Measurements from ENCODE around the gene SMTN. TPM values are rescaled to one million over a fixed set of nuclear protein-coding genes. Genes with fewer than 3 reads are reported as not detected.
A peak's percentile ranks its signal among the peaks of the same experiment; 100 is the strongest.
"Not testable (repeated sequence)": the region's sequence is repeated elsewhere in the genome, so short reads cannot be mapped to it uniquely, and the experiment has no call there.

The SMTN gene
- total RNA-seq, 2 experiments from 2014 or later = 19.2 to 19.8 TPM

DNA sequence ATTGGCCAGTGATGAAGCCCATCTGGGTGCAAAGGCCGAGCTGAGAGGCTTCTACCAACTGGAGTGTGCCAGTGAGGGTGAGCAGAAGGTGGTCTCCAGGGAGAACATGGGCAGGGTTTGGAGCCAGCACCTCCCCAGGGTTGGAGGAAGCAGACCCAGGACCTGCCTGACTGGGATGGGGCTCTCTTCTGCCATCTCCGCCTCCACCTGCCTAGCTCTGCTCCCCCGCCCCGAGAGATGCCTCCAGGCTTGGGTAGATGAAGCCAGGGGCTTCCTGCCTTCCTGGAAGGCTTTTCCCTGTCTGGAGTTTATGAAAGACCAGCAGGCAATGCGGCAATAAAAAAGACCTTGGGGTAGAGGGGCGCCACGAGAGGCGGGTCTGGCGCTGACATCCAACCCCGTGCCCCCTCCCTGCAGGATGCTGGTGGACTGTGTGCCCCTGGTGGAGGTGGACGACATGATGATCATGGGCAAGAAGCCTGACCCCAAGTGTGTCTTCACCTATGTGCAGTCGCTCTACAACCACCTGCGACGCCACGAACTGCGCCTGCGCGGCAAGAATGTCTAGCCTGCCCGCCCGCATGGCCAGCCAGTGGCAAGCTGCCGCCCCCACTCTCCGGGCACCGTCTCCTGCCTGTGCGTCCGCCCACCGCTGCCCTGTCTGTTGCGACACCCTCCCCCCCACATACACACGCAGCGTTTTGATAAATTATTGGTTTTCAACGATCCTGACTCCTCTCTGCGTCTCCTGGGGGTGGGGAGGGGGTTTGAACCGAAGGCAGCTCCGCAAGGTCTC lies 23.0 kb downstream of the SMTN start:
- DNase-seq = no peak
- no peaks in the 10 kb centered on the region for H3K36me3 Mint-ChIP-seq
- H3K4me3 Mint-ChIP-seq = no peak overlapping the region
- H3K4me1 Mint-ChIP-seq = peaks cover 15% of the 10 kb centered on the region
- H3K27ac Mint-ChIP-seq = no peak overlapping the region
- no peaks in the 10 kb centered on the region for H3K9me3 Mint-ChIP-seq
- no peaks in the 10 kb centered on the region for H3K27me3 Mint-ChIP-seq

DNA sequence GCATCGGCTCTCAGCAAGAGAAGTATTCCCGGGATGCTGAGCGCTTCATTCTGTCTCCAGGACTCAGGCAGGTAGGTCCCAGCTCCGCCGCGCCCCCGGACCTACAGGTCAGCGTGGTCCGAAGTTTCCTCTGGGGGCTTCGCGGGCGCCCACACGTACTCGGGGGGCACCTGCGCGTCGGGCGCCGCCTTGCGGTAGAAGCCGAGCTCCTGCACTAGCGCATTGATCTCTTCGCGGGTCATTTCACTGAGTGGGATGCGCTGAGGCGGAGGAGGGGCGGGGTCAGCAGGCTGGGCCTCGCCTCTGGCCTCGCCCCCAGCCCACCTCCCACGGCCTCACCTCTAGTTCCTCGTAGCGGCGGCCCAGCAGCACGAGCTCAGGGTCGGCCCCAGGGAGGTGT lies 23.8 kb downstream of the SMTN start:
- Mint-ChIP-seq H3K27ac (no peak overlapping the region), H3K9me3 (no peaks in the 10 kb centered on the region), H3K27me3 (no peaks in the 10 kb centered on the region), H3K36me3 (no peaks in the 10 kb centered on the region), H3K4me1 (peaks cover 15% of the 10 kb centered on the region), H3K4me3 (no peak overlapping the region)
- DNase-seq = no peak

DNA sequence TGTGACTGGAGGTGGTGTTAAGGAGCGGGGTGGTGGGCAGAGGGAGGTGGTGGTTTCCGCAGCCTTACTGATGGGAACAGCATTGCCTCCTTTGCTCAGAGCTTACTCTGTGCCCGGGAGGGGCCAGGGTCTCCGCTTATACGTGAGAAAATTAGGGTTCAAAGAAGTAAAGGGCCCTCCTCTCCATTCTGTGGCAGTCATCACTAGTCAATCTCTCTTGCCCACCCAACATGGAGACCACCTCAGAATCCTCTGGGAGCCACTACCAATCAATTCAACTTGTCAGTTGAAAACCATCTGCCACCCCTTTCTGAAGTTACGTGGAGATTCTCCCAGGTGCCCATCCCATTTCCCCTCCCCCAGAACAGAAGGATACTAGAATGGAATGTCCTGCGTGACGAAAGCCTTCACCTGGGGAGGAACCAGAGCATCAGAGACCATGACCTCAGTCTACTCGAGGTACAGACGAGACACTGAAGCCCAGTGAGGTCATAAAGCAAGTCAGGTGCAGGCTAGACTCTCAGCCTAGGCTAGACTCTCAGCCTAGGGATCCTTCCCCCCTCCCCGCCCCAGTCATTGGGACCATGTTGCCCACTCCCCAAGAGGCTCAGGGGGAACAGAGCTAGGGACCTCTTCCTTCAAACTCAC lies 24.3 kb downstream of the SMTN start:
- no peak for DNase-seq
- Mint-ChIP-seq H3K4me1 (peaks cover 15% of the 10 kb centered on the region), H3K4me3 (no peak overlapping the region), H3K36me3 (no peaks in the 10 kb centered on the region), H3K27me3 (no peaks in the 10 kb centered on the region), H3K9me3 (no peaks in the 10 kb centered on the region), H3K27ac (no peak overlapping the region)

DNA sequence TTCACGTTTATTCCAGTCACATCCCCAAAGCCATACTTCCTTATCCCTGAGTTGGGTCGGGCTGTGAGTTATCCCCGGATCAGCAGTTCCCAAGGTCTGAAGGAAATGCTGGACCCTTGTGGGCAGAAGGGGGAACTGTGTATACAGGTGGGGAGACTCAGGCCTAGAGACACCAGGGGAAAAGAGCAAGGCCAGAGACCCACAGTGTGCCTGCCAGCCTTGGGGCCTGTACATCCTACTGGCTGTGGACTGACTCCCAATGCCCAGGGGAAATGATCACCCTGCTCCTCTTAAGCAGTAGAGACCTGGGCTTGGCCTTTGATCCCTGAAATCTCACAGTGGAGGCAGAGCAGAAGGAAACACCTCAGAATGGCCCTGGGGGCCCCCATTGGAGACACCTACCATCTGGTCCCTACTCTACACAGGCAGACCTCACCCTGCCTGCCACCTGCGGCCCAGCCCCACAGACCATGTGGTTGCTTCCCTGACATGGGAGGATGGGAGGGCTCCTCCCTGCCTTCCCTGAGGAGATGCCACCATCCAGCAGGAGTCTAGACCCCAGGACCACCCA lies 25.0 kb downstream of the SMTN start:
- peaks cover 15% of the 10 kb centered on the region for H3K4me1 Mint-ChIP-seq
- no peak overlapping the region for H3K27ac Mint-ChIP-seq
- no peaks in the 10 kb centered on the region for H3K27me3 Mint-ChIP-seq
- no peak overlapping the region for H3K4me3 Mint-ChIP-seq
- H3K9me3 Mint-ChIP-seq = no peaks in the 10 kb centered on the region
- H3K36me3 Mint-ChIP-seq = no peaks in the 10 kb centered on the region
- DNase-seq = no peak

DNA sequence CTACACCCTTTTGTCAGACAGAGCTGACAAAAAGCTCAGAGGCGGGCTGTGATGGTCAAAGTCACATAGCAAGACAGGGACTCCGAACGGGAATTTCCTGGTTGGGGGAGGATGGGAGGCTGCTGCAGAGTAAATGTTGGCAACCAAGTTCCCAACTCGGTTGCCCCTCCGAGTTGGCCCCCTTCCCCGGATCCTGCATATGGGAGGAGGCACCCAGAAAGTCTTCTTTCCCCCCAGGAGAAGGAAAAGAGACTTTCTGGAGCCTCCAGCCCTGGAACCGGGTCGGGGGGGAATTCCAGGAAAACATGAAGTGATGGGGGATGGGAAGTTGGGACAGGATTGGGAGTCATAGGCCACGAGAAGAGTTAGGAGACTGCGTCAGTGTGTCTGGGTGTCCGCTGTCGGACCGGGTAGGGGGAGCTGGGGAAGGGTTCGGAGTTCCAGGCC lies 25.6 kb downstream of the SMTN start:
- Mint-ChIP-seq H3K4me3 (peak overlapping the region; percentile 84), H3K9me3 (no peaks in the 10 kb centered on the region), H3K27ac (no peak overlapping the region), H3K27me3 (no peaks in the 10 kb centered on the region), H3K36me3 (no peaks in the 10 kb centered on the region), H3K4me1 (peaks cover 15% of the 10 kb centered on the region)
- DNase-seq = no peak

DNA sequence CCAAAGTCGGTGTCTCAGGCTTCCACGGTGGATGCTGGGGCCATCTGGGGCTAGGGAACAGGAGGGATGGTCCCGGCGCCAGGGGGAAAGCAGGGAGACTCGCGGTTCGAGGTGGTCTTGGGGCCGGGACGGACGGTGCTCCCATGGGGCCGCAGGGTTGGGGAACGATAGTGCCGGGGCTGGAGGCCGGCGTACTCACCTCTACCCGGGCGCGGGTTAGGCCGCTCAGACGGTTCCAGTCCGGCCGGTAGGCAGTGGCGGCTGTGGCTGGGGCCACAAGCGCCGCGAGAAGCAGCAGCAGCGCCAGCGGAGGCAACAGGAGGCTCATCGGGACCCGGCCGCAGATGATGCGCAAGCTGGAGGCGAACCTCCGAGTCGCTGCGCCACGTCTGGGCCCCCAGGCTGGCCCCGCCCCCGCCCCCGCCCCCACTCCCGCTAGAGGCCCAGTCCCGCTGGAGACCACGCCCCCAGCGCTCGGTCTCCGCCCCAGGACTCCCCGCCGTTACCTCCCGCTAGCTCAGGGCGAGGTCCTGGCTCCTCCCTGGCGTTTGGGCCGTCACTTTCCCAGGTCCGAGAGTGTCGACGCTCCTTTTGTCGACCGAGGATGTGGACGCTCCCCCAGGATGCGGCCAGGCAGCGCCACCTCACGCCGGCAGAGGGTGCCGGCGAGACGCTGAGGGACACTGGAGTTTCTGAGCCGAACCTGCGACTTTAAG lies 26.2 kb downstream of the SMTN start, which contains the start of gene SELENOM:
SELENOM (minus strand) TSS at position 391 of the 716 bp plus-strand sequence; CDS start at position 328, 63 bp downstream.
- H3K4me3 Mint-ChIP-seq = peak within 1 kb of the TSS; percentile 84

DNA sequence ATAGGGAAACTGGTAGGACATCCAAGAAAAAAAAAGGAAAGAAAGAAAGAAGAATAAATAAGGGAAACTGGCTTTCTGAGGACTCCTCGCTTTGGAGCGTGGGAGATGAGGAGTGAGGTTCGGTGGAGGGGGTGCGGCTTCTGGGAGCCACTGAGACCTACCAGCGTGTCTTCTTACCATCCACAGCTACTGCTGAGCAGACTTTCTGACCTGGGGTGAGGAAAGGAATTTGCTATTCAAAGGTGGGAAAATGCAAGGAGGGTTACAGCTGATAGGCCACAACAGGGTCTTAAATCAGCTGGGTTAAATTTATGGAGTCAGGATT lies 26.7 kb downstream of the SMTN start:
- H3K27ac Mint-ChIP-seq = peak overlapping the region; percentile 34
- H3K4me3 Mint-ChIP-seq = peak overlapping the region; percentile 84
- DNase-seq = no peak
- H3K36me3 Mint-ChIP-seq = no peaks in the 10 kb centered on the region
- no peaks in the 10 kb centered on the region for H3K27me3 Mint-ChIP-seq
- no peaks in the 10 kb centered on the region for H3K9me3 Mint-ChIP-seq
- H3K4me1 Mint-ChIP-seq = peaks cover 15% of the 10 kb centered on the region

More for the DNA sequence above, 26.2 kb downstream of the SMTN start, which contains the start of gene SELENOM:
- H3K27me3 Mint-ChIP-seq = no peaks in the 10 kb centered on the region
- DNase-seq = peak; percentile 90
- no peaks in the 10 kb centered on the region for H3K9me3 Mint-ChIP-seq
- H3K36me3 Mint-ChIP-seq = no peaks in the 10 kb centered on the region
- peaks cover 15% of the 10 kb centered on the region for H3K4me1 Mint-ChIP-seq
- peak within 1 kb of the TSS; percentile 45 for H3K27ac Mint-ChIP-seq

DNA sequence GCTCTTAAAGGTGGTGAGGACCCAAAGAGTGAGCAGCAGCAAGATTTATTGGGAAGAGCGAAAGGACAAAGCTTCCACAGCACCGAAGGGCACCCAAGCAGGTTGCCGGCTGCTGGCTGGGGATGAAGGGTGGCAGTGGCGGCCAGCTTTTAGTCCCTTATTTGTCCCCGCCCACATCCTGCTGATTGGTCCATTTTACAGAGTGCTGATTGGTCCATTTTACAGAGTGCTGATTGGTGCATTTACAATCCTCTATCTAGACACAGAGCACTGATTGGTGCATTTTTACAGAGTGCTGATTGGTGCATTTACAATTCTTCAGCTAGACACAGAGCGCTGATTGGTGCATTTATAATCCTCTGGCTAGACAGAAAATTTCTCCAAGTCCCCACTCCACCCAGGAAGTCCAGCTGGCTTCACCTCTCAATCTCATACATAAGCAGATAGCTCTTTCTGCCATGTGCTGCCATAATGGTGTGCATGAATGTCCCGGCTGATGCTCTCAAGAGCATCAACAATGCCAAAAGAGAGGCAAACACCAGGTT lies 31.5 kb downstream of the SMTN start:
- not testable (repeated sequence) for H3K27me3 Mint-ChIP-seq, H3K4me3 Mint-ChIP-seq, DNase-seq, H3K36me3 Mint-ChIP-seq, H3K9me3 Mint-ChIP-seq, H3K27ac Mint-ChIP-seq, H3K4me1 Mint-ChIP-seq

DNA sequence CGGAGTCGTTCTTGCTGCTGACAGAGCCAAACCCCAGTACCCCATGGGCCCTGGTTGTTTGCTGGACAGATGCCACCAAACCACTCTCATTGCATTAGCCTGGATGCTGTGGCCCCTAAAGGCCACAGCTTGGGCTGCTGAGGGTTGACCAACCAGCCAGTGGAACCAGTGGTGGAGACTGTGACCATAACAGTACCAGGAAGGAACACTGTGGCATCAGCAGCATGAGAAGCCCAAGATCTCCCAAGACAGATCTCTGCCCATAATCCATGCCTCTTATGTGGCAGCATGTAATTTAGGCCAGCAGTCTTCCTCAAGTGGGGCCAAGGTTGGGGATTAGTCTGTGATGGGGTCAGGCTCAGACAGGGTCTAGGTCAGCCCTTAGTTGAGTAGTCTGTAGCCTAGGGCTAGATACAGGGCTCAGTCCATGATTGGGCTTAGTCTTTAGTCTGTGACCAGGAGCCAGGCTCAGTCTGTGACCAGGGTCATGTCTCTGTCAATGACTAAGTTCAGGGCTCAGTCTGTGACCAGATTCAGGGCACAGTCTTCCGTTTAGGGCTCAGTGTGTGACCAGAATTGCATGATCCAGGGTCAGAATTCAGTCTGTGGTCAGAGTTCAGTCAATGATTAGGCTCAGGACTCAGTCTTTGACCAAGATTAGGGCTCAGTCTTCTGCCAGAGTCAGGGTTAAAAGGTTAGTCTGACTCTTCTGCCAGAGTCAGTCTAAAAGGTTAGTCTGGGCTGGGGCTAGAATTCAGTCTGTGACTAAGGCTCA lies 37.1 kb downstream of the SMTN start:
- Mint-ChIP-seq H3K27ac (no peak overlapping the region), H3K4me3 (no peak overlapping the region), H3K9me3 (no peaks in the 10 kb centered on the region), H3K36me3 (no peaks in the 10 kb centered on the region), H3K27me3 (no peaks in the 10 kb centered on the region), H3K4me1 (no peaks in the 10 kb centered on the region)
- DNase-seq = no peak

DNA sequence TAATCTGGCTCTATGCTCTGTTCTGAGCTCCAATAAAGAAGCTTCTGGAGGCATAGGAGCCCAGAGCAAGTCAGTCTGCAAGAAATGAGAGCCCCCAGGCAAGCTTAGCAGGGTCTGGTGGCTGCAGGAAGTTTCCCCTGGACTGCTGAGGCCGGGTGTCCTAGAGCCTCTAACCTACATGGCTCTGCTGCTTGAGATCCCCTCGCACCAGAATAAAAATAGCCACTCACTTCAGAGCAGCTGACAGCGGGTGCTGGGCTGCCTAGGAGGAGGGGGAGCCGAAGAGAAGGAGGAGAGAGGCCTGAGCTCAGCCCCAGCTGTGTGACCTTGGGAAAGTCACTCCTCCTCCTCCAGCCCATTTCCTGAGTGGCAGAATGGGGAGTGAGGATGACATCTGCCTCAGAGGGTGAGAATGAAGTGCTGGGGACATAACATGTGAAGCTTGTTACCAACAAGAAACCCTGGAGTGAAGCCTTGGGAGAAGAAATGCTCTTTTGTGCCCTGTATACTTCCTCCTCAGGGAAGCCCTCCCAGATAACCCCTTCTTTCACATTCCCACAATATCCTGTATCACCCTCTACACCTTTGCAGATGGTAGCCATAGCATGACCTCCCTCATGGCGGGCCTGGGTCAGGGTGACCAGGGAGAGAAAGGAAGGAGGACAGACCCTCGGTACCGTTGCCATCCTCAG lies 38.1 kb downstream of the SMTN start:
- no peaks in the 10 kb centered on the region for H3K9me3 Mint-ChIP-seq
- no peaks in the 10 kb centered on the region for H3K36me3 Mint-ChIP-seq
- no peaks in the 10 kb centered on the region for H3K27me3 Mint-ChIP-seq
- H3K27ac Mint-ChIP-seq = no peak overlapping the region
- no peak for DNase-seq
- H3K4me3 Mint-ChIP-seq = no peak overlapping the region
- H3K4me1 Mint-ChIP-seq = no peaks in the 10 kb centered on the region

DNA sequence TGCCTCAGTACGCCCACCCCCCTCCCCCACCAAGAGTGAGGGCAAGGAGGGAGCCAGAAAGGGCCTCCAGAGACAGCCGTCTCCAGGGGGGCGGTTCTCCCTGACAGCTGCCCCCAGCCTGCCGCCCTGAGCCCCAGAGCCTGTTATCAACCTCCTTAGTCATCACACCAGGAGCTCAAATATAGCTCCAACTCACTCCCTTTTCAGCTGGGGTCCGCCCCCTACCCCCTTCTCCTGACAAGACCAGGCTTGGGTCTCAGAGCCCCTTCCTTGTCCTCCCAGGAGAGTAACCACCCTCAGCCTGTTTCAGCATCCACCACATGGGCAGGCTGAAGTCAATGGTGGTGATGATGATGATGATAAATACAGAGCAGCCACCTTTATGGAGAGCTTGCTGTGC lies 39.1 kb downstream of the SMTN start:
- Mint-ChIP-seq H3K4me3 (no peak overlapping the region), H3K27ac (no peak overlapping the region), H3K4me1 (no peaks in the 10 kb centered on the region), H3K36me3 (no peaks in the 10 kb centered on the region), H3K9me3 (no peaks in the 10 kb centered on the region), H3K27me3 (no peaks in the 10 kb centered on the region)
- no peak for DNase-seq

DNA sequence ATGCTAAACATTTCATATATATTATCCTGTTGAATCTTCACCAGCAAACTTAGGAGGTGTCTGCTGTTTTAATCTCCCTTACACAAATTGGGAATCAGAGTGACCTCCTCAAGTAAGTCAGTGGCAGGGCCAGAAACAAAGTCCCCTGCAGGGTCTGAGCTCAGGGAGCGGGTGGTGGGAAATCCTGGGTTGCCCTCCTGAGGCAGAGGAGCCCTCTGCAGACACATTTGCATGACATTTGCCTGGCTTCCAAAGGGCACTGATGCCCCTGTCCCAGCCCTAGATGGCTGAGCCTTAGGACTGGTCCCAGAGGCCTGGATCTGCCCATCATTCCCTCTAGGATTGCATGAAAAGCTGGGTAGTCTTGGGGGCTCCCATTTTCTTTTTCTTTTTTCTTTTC lies 39.5 kb downstream of the SMTN start:
- no peak overlapping the region for H3K27ac Mint-ChIP-seq
- no peaks in the 10 kb centered on the region for H3K4me1 Mint-ChIP-seq
- DNase-seq = no peak
- no peaks in the 10 kb centered on the region for H3K27me3 Mint-ChIP-seq
- H3K9me3 Mint-ChIP-seq = no peaks in the 10 kb centered on the region
- no peaks in the 10 kb centered on the region for H3K36me3 Mint-ChIP-seq
- H3K4me3 Mint-ChIP-seq = no peak overlapping the region

DNA sequence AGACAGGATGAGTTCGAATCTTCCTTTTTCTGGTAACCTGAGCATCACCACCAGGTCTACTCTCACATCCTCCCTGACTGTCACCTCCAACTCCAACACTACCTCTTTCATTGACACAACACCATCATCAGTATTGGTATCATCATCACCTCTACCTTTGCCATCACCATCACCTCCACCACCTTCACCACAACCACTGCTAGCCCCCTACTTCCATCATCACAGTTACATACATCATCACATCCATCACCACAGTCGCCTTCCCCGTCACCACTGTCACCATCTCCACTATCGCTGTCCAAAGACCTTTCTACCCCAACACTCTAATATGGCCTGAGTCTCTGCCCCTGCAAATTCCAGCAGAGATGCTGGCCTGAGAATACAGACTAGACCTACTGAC lies 40.3 kb downstream of the SMTN start:
- Mint-ChIP-seq H3K27ac (no peak overlapping the region), H3K9me3 (no peaks in the 10 kb centered on the region), H3K4me3 (no peak overlapping the region), H3K36me3 (no peaks in the 10 kb centered on the region), H3K27me3 (no peaks in the 10 kb centered on the region), H3K4me1 (no peaks in the 10 kb centered on the region)
- DNase-seq = no peak

DNA sequence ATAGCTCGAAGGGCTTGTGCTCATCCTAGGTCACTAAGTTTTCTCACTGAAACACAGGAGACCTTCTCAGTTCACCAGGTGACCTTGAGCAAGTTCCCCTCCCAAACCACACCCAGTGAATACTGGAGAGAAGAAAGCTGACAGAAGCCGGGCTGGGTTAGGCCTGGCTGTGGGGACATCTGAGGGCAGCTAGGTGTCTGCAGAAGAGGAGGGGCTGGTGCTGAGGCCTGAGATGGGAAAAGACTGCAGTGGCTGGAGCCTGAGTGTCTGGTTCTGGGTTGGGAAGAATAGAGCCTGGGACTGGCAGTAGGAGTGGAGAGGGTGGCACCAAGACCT lies 41.0 kb downstream of the SMTN start:
- no peak for DNase-seq
- H3K36me3 Mint-ChIP-seq = no peaks in the 10 kb centered on the region
- no peak overlapping the region for H3K27ac Mint-ChIP-seq
- no peaks in the 10 kb centered on the region for H3K4me1 Mint-ChIP-seq
- no peaks in the 10 kb centered on the region for H3K27me3 Mint-ChIP-seq
- H3K4me3 Mint-ChIP-seq = no peak overlapping the region
- no peaks in the 10 kb centered on the region for H3K9me3 Mint-ChIP-seq

All from activated naive CD8-positive, alpha-beta T cell treated with anti-CD3 and anti-CD28 coated beads for 36 hours (primary cell).